ENCODE data around the gene SCYL1.

DNA sequence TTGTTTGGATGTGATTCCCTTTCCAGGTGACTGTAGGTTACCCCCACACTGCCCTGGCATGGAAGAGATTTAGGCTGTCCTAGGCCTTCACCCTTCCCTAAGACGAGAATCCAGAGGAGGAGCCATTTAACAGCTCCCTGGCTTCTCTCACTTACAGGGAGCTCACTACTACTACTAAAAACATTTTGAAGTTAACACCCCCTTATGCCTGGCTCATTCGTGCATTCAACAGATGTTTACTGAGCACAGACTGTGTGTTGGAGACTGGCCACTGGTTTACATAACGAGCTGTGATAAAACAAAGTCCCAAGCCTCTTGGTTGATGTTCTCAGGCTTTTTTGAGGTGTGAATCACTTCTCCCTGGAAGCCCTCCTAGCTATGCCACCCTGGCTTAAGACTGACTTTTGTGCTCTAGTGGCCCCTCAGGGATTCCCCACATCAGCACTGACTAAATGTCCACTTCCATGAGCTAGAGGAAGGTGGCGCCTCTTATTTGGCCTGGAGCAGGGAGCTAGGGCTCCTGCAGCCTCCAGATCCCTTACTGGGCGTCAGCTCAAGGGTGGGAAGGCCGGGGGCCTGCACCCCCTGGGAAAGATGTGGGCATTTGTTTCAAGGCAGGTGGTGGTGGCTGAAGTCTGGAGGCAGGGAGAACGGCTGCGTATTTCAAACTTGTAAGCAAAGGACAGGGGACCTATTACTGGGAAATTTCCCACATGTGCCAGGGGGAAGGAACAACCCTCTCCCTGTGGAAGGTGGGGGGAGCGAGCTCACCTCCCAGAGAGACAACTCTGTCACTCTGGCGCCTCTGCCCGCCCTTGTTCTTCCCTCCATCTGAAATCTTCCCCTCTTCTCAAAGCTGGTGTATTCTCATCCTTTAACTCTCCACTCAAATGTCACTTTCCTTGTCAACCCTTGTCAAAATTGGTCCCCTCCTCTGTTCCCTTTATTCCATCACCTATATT is 45.4 kb upstream of the SCYL1 start:
- TF ChIP-seq, protein P1, sequence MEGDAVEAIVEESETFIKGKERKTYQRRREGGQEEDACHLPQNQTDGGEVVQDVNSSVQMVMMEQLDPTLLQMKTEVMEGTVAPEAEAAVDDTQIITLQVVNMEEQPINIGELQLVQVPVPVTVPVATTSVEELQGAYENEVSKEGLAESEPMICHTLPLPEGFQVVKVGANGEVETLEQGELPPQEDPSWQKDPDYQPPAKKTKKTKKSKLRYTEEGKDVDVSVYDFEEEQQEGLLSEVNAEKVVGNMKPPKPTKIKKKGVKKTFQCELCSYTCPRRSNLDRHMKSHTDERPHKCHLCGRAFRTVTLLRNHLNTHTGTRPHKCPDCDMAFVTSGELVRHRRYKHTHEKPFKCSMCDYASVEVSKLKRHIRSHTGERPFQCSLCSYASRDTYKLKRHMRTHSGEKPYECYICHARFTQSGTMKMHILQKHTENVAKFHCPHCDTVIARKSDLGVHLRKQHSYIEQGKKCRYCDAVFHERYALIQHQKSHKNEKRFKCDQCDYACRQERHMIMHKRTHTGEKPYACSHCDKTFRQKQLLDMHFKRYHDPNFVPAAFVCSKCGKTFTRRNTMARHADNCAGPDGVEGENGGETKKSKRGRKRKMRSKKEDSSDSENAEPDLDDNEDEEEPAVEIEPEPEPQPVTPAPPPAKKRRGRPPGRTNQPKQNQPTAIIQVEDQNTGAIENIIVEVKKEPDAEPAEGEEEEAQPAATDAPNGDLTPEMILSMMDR (IDR thresholded peaks at IDR 0.05) = peak; percentile 21 to 44 (median 33)
- TF ChIP-seq EP300 (IDR thresholded peaks at IDR 0.05) = no peak
- TF ChIP-seq POLR2A (IDR thresholded peaks at IDR 0.05; ENCODE audit: low read depth) = no peak
- TF ChIP-seq POLR2AphosphoS5 (IDR thresholded peaks at IDR 0.05) = peak; percentile 54 to 80

Data from esophagus muscularis mucosa (tissue), 4 donors.